Retinal pigment epithelial cell (primary cell): ENCODE measurements around the gene LRRC55.
"Not testable (repeated sequence)": the region's sequence is repeated elsewhere in the genome, so short reads cannot be mapped to it uniquely, and the experiment has no call there.

Experiments
- DNase-seq: peaks from one replicate; pipeline ENCODE4 v3.0.0-alpha.2; 2010; ENCODE audit warnings: low read depth
- H3K4me3 ChIP-seq: 2 replicates; pipeline ENCODE4 v1.5.1; 2011; ENCODE audit warnings: mild to moderate bottlenecking, low read length, control low read depth, moderate library complexity
- CTCF ChIP-seq: conservative IDR thresholded peaks from 2 replicates; pipeline ENCODE4 v1.5.1; 2011; ENCODE audit warnings: low read depth, low read length, control low read depth, inconsistent platforms

Gene LRRC55

GRCh38 chr11:57160665-57161064, 21.1 kb upstream of the LRRC55 start:
- H3K4me3 ChIP-seq, result no peak overlapping the region
- no peak for TF ChIP-seq CTCF
- no peak for DNase-seq

DNA sequence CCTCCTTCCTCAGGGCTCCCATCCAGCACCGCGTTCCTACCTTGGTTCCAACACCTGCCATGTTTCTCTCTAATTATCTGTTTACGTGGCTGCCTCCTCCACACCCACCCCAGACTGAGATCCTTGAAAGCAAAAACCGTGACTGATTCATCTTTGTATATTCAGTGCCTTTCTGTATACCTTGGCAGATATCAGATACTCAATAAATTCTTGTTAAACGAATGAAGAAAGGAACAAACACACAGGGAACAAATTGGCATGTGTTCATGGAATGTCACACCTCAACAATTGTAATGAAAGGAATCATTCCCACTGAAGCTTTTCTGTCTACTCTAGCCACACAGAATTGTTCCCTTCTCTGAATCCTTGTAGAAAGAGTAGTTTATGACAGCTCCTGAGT, 20.4 kb upstream of the LRRC55 start:
- no peak for DNase-seq
- TF ChIP-seq CTCF, result no peak
- no peak overlapping the region for H3K4me3 ChIP-seq

DNA sequence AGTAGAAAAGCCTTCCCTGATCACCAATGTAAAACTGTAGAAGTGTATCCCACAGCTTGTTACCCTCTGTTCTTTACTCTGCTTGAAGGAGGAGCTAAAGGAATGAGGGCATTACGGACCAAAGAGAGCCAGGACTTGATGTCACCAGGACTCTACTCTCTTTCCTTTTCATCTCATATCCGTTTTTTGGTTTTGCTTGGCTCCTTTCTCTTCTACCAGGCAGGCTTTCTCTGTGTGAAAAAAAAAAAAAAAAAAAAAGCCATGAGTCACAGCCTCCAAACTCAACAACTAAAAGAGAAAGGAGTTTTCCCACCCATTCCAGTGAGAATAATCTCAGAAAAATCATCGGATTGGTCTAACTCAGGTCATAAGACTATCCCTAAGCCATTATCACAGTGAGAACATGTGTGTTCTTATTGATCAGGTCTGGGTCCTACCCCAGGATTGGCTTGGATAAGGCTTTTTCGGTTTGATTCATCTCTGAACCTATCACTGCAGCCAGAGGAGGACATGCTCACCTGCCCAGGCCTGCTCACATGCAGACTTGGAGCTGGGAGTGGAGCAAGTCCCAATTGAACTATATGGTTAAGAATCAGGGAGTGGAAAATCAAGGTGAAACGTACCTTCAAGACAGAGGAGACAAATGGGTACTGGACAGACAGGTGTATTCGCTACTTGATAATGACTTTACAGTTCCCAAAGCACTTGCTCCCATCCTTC, 19.4 kb upstream of the LRRC55 start:
- DNase-seq, result no peak
- no peak for TF ChIP-seq CTCF
- no peak overlapping the region for H3K4me3 ChIP-seq

DNA sequence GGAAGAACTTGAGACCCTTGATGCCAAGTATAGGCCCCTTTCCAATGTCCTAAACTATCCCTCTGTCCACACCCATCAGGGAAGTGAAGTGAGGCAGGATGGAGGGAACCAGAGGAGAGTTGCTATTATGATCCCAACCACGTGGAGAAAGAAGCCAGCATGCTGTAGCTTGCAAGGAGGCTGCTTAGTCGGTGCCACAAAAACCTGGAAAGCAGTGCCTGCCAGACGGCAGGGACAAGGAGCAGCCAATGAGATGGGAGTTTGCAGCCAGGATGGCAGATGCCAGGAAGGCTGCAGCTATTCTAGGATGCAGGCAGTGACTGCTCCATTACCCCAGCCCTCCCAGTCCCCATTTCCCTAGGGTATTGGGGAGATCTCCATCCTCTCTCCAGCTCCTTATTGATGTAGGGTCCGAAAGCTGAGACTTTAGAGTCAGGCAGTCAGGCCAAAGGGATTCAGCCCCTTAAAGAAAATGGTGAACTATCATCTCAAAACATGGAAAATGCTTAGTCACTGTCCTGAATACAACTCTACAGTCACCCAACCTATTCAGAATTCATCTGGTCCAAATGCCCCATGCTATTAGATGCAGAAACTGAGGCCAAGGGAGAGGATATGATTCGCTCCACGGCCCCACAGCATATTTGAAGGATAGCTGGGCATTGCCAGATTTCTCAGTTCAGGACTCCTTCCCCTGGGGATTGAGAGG, 18.4 kb upstream of the LRRC55 start:
- TF ChIP-seq CTCF, result no peak

GRCh38 chr11:57164317-57164716, 17.4 kb upstream of the LRRC55 start:
- no peak overlapping the region for H3K4me3 ChIP-seq
- TF ChIP-seq CTCF, result no peak
- DNase-seq, result no peak

More for the DNA sequence above, 18.4 kb upstream of the LRRC55 start:
- no peak overlapping the region for H3K4me3 ChIP-seq
- no peak for DNase-seq

GRCh38 chr11:57167125-57167846, 14.5 kb upstream of the LRRC55 start:
- no peak for TF ChIP-seq CTCF
- no peak for DNase-seq
- H3K4me3 ChIP-seq, result no peak overlapping the region

DNA sequence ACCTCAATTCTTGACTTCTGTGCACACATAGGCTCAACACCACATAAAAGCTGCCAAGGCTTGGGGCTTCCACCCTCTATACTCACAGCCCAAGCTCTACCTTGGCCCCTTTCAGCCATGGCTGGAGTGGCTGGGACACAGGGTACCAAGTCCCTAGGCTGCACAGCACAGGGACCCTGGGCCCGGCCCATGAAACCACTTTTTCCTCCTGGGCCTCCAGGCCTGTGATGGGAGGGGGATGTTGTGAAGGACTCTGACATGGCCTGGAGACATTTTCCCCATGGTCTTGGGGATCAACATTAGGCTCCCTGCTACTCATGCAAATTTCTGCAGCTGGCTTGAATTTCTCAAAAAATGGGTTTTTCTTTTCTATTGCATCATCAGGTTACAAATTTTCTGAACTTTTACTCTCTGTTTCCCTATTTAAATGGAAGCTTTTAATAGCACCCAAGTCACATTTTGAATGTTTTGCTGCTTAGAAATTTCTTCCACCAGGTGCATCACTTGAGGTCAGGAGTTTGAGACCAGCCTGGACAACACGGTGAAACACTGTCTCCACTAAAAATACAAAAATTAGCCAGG, 11.9 kb upstream of the LRRC55 start:
- not testable (repeated sequence) for DNase-seq

More for the DNA sequence above, 11.9 kb upstream of the LRRC55 start:
- not testable (repeated sequence) for H3K4me3 ChIP-seq
